Upper lobe of left lung (tissue), 4 donors: ENCODE results near the gene ARFGEF3.

Experiments used
- CTCF ChIP-seq, 6 experiments: fragments of 450-650 bp in 4 of 6; fragments of 200-600 bp in 2 of 6; sonication (generic) in 2 of 6; IDR thresholded peaks; one replicate each; pipeline ENCODE4 v1.5.1; 2016 to 2019; ENCODE audit warnings: antibody characterized with exemption in 6 of 6
- POLR2A ChIP-seq, 4 donors: fragments of 450-650 bp; IDR thresholded peaks; one replicate each; pipeline ENCODE4 v1.5.1; 2016 to 2017; ENCODE audit warnings: antibody characterized with exemption in 4 of 4, mild to moderate bottlenecking in 2 of 4

DNA sequence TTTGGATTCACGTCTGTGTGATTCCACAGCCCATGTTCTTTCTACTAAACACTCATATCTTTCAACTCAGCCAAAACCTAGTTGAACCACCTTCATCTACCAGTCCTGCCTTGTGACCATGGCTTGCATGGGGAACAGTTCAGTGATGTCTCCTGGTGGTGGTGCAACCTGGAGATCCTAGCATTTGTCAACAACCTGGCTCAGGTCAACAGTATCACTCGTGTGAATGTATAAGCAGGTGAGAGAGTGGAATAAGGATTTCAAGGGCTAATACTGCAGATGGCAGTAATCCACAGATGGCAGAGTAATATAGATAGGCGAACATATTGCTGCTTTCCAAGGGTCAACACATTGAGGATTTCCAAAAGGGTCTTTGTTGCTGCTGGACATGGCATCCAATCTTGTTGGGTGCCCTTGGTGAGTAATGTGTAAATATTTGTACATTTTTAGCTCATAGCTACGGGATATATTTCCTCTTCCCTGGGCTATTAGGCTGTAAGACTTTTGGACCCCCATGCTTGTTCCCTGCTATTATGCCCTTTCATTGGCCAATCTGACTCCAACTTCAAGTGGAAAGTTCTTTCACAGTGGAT is 43.1 kb downstream of the ARFGEF3 start:
- TF ChIP-seq POLR2A (IDR thresholded peaks at IDR 0.05) (no peak), CTCF (IDR thresholded peaks at IDR 0.05) (no peak)
